Endothelial cell of umbilical vein (primary cell): ENCODE data around the gene COL7A1. TPM values are rescaled to one million over a fixed set of nuclear protein-coding genes. Genes with fewer than 3 reads are reported as not detected.

Source experiments
- BruUV-seq: library from RNA; stranded (reverse); fragments of 400-500 nt; replicated peaks from 2 replicates; lab custom pipeline; 2021; lab: Mats Ljungman, UMichigan
- CTCF ChIA-PET: fragments of 300-600, 350-600 bp; sonication (Branson Sonifier 250); formaldehyde crosslinking; loops from one replicate; lab custom pipeline; 2021; ENCODE audit warnings: antibody characterized with exemption, inconsistent platforms; lab: Charles Lee
- POLR2A ChIA-PET: fragments of 300-600, 350-600 bp; sonication (Branson Sonifier 250); formaldehyde crosslinking; loops from one replicate; lab custom pipeline; 2021; ENCODE audit warnings: antibody characterized with exemption, inconsistent platforms; lab: Charles Lee
- DNase-seq: peaks from one replicate; pipeline ENCODE4 v3.0.0-alpha.2; 2011; ENCODE audit warnings: low read depth, low spot score
- FAIRE-seq: peaks from 2 replicates; lab custom pipeline; 2011; peaks lifted over from hg19 to GRCh38; lab: Jason Lieb, UNC
- H2AFZ ChIP-seq: 2 replicates; pipeline ENCODE4 v1.6.0; 2012; ENCODE audit warnings: low read depth, low read length, control low read depth, inconsistent platforms
- H3K27ac ChIP-seq: 2 replicates; pipeline ENCODE4 v1.5.1; 2011; ENCODE audit warnings: low read depth, mild to moderate bottlenecking, control low read depth, low read length, moderate library complexity; ENCODE audit not compliant: insufficient read depth
- H3K27me3 ChIP-seq, 2 experiments: 2 replicates each; pipeline versions ENCODE4 v1.6.0 to v1.6.1; 2011; ENCODE audit warnings: low read length in 2 of 2, mixed read lengths in 1 of 2; ENCODE audit not compliant: control insufficient read depth in 2 of 2, insufficient read depth in 2 of 2
- H3K36me3 ChIP-seq, 2 experiments: 2 replicates in 1 of 2; 3 replicates in 1 of 2; pipeline ENCODE4 v1.5.1; 2011; ENCODE audit warnings: low read length in 2 of 2, mild to moderate bottlenecking in 1 of 2, moderate library complexity in 1 of 2; ENCODE audit not compliant: control insufficient read depth in 2 of 2, insufficient read depth in 2 of 2; ENCODE audit errors: extremely low read depth in 1 of 2
- H3K4me1 ChIP-seq: 3 replicates; pipeline ENCODE4 v1.5.1; 2011; ENCODE audit warnings: mild to moderate bottlenecking, low read length; ENCODE audit not compliant: control insufficient read depth, insufficient read depth; ENCODE audit errors: extremely low read depth
- H3K4me2 ChIP-seq: 2 replicates; pipeline ENCODE4 v1.6.1; 2011; ENCODE audit warnings: low read length, control low read depth, mixed read lengths; ENCODE audit not compliant: insufficient read depth
- H3K4me3 ChIP-seq, 3 experiments: fragments of 200-600 bp in 1 of 3; sonication (generic), shearing (Covaris generic) in 1 of 3; replicated peaks in 1 of 3; 2 replicates each; pipeline ENCODE4 v1.5.1; 2011 to 2016; ENCODE audit warnings: control low read depth in 3 of 3, low read length in 3 of 3, mild to moderate bottlenecking in 2 of 3, inconsistent platforms in 1 of 3, low read depth in 1 of 3, moderate library complexity in 1 of 3; ENCODE audit not compliant: insufficient read depth in 1 of 3
- H3K79me2 ChIP-seq: 2 replicates; pipeline ENCODE4 v1.6.0; 2012; ENCODE audit warnings: low read length, inconsistent platforms; ENCODE audit not compliant: control insufficient read depth, insufficient read depth
- H3K9ac ChIP-seq: replicated peaks from 2 replicates; pipeline ENCODE3; 2011; ENCODE audit warnings: low read length, control low read depth; ENCODE audit not compliant: insufficient read depth; ENCODE audit errors: extremely low read depth
- H3K9me1 ChIP-seq: replicated peaks from 3 replicates; pipeline ENCODE4 v1.6.0; 2011; ENCODE audit warnings: mild to moderate bottlenecking, low read length; ENCODE audit not compliant: control insufficient read depth, insufficient read depth; ENCODE audit errors: extremely low read depth
- H3K9me3 ChIP-seq: replicated peaks from 2 replicates; pipeline ENCODE4 v1.5.1; 2012; ENCODE audit warnings: low read length, inconsistent platforms; ENCODE audit not compliant: control insufficient read depth, insufficient read depth
- H4K20me1 ChIP-seq: replicated peaks from 2 replicates; pipeline ENCODE3; 2011; ENCODE audit warnings: mild to moderate bottlenecking, low read length; ENCODE audit not compliant: control insufficient read depth, insufficient read depth; ENCODE audit errors: extremely low read depth
- CTCF ChIP-seq, 2 donors: IDR thresholded peaks; 1 replicate in 1 of 2; 2 replicates in 1 of 2; pipeline ENCODE4 v1.5.1; 2011; ENCODE audit warnings: low read length in 2 of 2, mild to moderate bottlenecking in 2 of 2, moderate library complexity in 2 of 2, control low read depth in 1 of 2, inconsistent platforms in 1 of 2, low read depth in 1 of 2; ENCODE audit not compliant: insufficient read depth in 1 of 2; ENCODE audit errors: extremely low read depth in 1 of 2
- EZH2 ChIP-seq: IDR thresholded peaks from 2 replicates; pipeline ENCODE4 v1.6.1; 2012; ENCODE audit warnings: borderline replicate concordance, low read depth, mild to moderate bottlenecking, moderate library complexity, low read length, inconsistent platforms; ENCODE audit not compliant: severe bottlenecking
- JUN ChIP-seq: IDR thresholded peaks from 2 replicates; pipeline ENCODE4 v1.6.1; 2011; ENCODE audit warnings: borderline replicate concordance, low read depth; ENCODE audit not compliant: insufficient read length, insufficient read depth
- MAX ChIP-seq: IDR thresholded peaks from 2 replicates; pipeline ENCODE4 v1.6.1; 2011; ENCODE audit not compliant: insufficient read depth, insufficient read length
- MYC ChIP-seq: IDR thresholded peaks from one replicate; pipeline ENCODE4 v1.6.1; 2011; ENCODE audit warnings: mild to moderate bottlenecking, low read depth, low read length
- POLR2A ChIP-seq: IDR thresholded peaks from 2 replicates; pipeline ENCODE4 v1.6.1; 2012; ENCODE audit warnings: low read depth, mild to moderate bottlenecking, control low read depth, low read length
- dilution Hi-C: fragments of 300-500 bp; cut with MboI; formaldehyde crosslinking; loops from one replicate; pipeline ENCODE4 v1.15.0; 2019; ENCODE audit warnings: low sequenced_read_pairs; ENCODE audit not compliant: extremely low pct_ligation_motif_present
- intact Hi-C: fragments of 100-400 bp; cut with micrococcal nuclease; formaldehyde crosslinking; loops from one replicate; pipeline ENCODE4 v1.10.0; 2022
- polyA plus RNA-seq, 4 experiments: library from polyadenylated mRNA; depleted of rRNA in 3 of 4; stranded (reverse) in 3 of 4; unstranded in 1 of 4; fragments of >200 nt; gene quantifications; 2 replicates each; pipeline versions ENCODE4 v1.2.1 to v1.2.3, GENCODE V29; 2011 to 2012; ENCODE audit warnings: missing spikeins in 1 of 4
- total RNA-seq: library from RNA; stranded (reverse); gene quantifications from 2 replicates; pipeline ENCODE4 v1.2.3, GENCODE V29; 2021

The COL7A1 gene
- total and polyA plus RNA-seq, 2 donors (not counting 3 experiments of a cell fraction or from before 2014, with no cell fraction given): 0.55 to 1.9 TPM

GRCh38 chr3:48639944-48640606, 44.9 kb upstream of the COL7A1 start:
- H3K27me3 ChIP-seq: no peaks in the 10 kb centered on the region
- H2AFZ ChIP-seq: no peak overlapping the region
- no peak overlapping the region for H3K4me2 ChIP-seq
- intact Hi-C loops: no loop called here
- no peak overlapping the region for H3K9ac ChIP-seq
- no peaks in the 10 kb centered on the region for H3K9me3 ChIP-seq
- no TSS peak for BruUV-seq
- H3K27ac ChIP-seq: no peak overlapping the region
- dilution Hi-C loops: no loop called here
- peaks cover 14% of the 10 kb centered on the region for H3K4me1 ChIP-seq
- H3K79me2 ChIP-seq: no peaks in the 10 kb centered on the region
- TF ChIP-seq JUN (no peak), POLR2A (no peak), MYC (no peak), EZH2 (no peak), MAX (no peak), CTCF (IDR thresholded peaks at IDR 0.05; ENCODE audit: extremely low read depth in 1 of 2, insufficient read depth in 1 of 2, low read depth in 1 of 2, low read length in 2 of 2) (no peak)
- no peaks in the 10 kb centered on the region for H3K36me3 ChIP-seq
- ChIA-PET POLR2A (no interaction called here), CTCF (no interaction called here)
- FAIRE-seq (no peak), DNase-seq (no peak)
- H3K4me3 ChIP-seq: no peak overlapping the region
- H4K20me1 ChIP-seq: no peaks in the 10 kb centered on the region
- H3K9me1 ChIP-seq: no peaks in the 10 kb centered on the region
